Smooth muscle cell (in vitro differentiated cells): ENCODE measurements around the gene MAVS. TPM values are rescaled to one million over a fixed set of nuclear protein-coding genes. Genes with fewer than 3 reads are reported as not detected.

Experiments
- DNase-seq: peaks from one replicate; lab custom pipeline; 2025; ENCODE audit not compliant: unreplicated experiment; lab: John Stamatoyannopoulos, UW
- H2AFZ ChIP-seq: fragments of 200-600 bp; sonication (generic); 2 replicates; pipeline ENCODE4 v1.6.0; 2016; ENCODE audit warnings: antibody characterized with exemption, low read depth, mild to moderate bottlenecking
- H3F3A ChIP-seq: fragments of 200-600 bp; sonication (generic); 2 replicates; pipeline ENCODE4 v1.6.0; 2017; ENCODE audit warnings: antibody characterized with exemption, low read depth
- H3K27ac ChIP-seq: fragments of 200-600 bp; sonication (generic); 2 replicates; pipeline ENCODE4 v1.5.1; 2016; ENCODE audit warnings: low read depth, mild to moderate bottlenecking
- H3K27me3 ChIP-seq: fragments of 200-600 bp; sonication (generic); 2 replicates; pipeline ENCODE4 v1.6.1; 2016; ENCODE audit warnings: low read depth, mild to moderate bottlenecking
- H3K36me3 ChIP-seq: fragments of 200-600 bp; sonication (generic); 2 replicates; pipeline ENCODE4 v1.5.1; 2016; ENCODE audit warnings: low read depth
- H3K4me1 ChIP-seq: fragments of 200-600 bp; sonication (generic); 2 replicates; pipeline ENCODE4 v1.5.1; 2016; ENCODE audit warnings: low read depth
- H3K4me2 ChIP-seq: fragments of 200-600 bp; sonication (generic); 2 replicates; pipeline ENCODE4 v1.6.0; 2016; ENCODE audit warnings: mild to moderate bottlenecking
- H3K4me3 ChIP-seq: fragments of 200-600 bp; sonication (generic); 2 replicates; pipeline ENCODE4 v1.5.1; 2016; ENCODE audit warnings: mild to moderate bottlenecking
- H3K79me2 ChIP-seq: fragments of 200-600 bp; sonication (generic); 2 replicates; pipeline ENCODE4 v1.6.0; 2016; ENCODE audit warnings: low read depth, mild to moderate bottlenecking
- H3K9ac ChIP-seq: fragments of 200-600 bp; sonication (generic); 2 replicates; pipeline ENCODE4 v1.6.0; 2016; ENCODE audit warnings: low read depth
- H3K9me3 ChIP-seq: fragments of 200-600 bp; sonication (generic); replicated peaks from 2 replicates; pipeline ENCODE4 v1.5.1; 2016; ENCODE audit warnings: low read depth
- H4K20me1 ChIP-seq: fragments of 200-600 bp; sonication (generic); 2 replicates; pipeline ENCODE4 v1.6.0; 2016; ENCODE audit warnings: low read depth
- CTCF ChIP-seq: fragments of 200-600 bp; sonication (generic); IDR thresholded peaks from 2 replicates; pipeline ENCODE4 v1.5.1; 2017; ENCODE audit warnings: borderline replicate concordance, mild to moderate bottlenecking, antibody characterized with exemption; ENCODE audit not compliant: insufficient read depth, poor library complexity, severe bottlenecking
- WGBS: methylation state at CpG from one replicate; pipeline ENCODE4 v1.1.7; 2016; ENCODE audit warnings: low lambda C conversion rate; 5-methylcytosine and 5-hydroxymethylcytosine counted together
- polyA plus RNA-seq: library from polyadenylated mRNA; unstranded; fragments of >200 nt; fragmentation: Nextera tagmentation; extraction: Ambion mirVana; gene quantifications from 2 replicates; pipeline ENCODE4 v1.2.1, GENCODE V29; 2016
- total RNA-seq: library from RNA; depleted of rRNA; stranded (reverse); fragments of >200 nt; gene quantifications from 2 replicates; pipeline ENCODE4 v1.2.3, GENCODE V29; 2014

Gene MAVS
- total and polyA plus RNA-seq, 2 experiments from 2014 or later, result 7.8 to 12.5 TPM

- H3K27ac ChIP-seq, result no peak overlapping the region
- H3K79me2 ChIP-seq, result peaks cover 33% of the 10 kb centered on the region
- peaks cover 4% of the 10 kb centered on the region for H3K4me1 ChIP-seq
- H2AFZ ChIP-seq, result no peak overlapping the region
- no peak overlapping the region for H3K4me3 ChIP-seq
- DNase-seq, result no peak
- no peak for TF ChIP-seq CTCF
- no peaks in the 10 kb centered on the region for H3K27me3 ChIP-seq
- peaks cover 48% of the 10 kb centered on the region for H4K20me1 ChIP-seq
- H3K9ac ChIP-seq, result no peak overlapping the region
- no peak overlapping the region for H3K4me2 ChIP-seq
- H3K36me3 ChIP-seq, result no peaks in the 10 kb centered on the region
- no peaks in the 10 kb centered on the region for H3F3A ChIP-seq
- no peaks in the 10 kb centered on the region for H3K9me3 ChIP-seq
- 100% methylated on average over 1 of the region's 1 CpG for WGBS
These were observed 1.9 kb downstream of the MAVS start for GRCh38 chr20:3848565-3848964.

GRCh38 chr20:3854462-3854871, 7.8 kb downstream of the MAVS start:
- Histone ChIP-seq H3K9ac (no peak overlapping the region), H3K27me3 (no peaks in the 10 kb centered on the region), H3K9me3 (no peaks in the 10 kb centered on the region), H3K4me3 (no peak overlapping the region), H3K4me1 (no peaks in the 10 kb centered on the region), H3F3A (no peaks in the 10 kb centered on the region), H2AFZ (no peak overlapping the region), H3K79me2 (peaks cover 10% of the 10 kb centered on the region), H3K4me2 (no peak overlapping the region), H4K20me1 (peaks cover 51% of the 10 kb centered on the region), H3K36me3 (no peaks in the 10 kb centered on the region), H3K27ac (no peak overlapping the region)
- no peak for DNase-seq
- TF ChIP-seq CTCF, result no peak
- WGBS, result 77% methylated on average over 4 of the region's 4 CpGs

DNA sequence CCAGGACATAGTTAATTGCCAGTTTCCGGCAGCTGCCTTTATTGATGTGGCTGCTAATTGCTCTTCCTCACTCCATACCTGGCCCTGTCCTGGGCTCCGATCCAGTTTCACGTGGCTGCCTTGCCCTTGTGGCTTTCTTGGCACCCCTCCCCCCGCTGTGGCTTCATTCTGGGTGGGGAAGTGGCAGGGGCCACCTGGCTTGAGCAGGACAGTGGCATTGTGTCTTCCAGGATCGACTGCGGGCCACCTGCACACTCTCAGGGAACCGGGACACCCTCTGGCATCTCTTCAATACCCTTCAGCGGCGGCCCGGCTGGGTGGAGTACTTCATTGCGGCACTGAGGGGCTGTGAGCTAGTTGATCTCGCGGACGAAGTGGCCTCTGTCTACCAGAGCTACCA, 10.8 kb downstream of the MAVS start:
- H3K4me2 ChIP-seq, result no peak overlapping the region
- no peaks in the 10 kb centered on the region for H3K79me2 ChIP-seq
- WGBS, result 95% methylated on average over 14 of the region's 14 CpGs
- no peaks in the 10 kb centered on the region for H3K4me1 ChIP-seq
- H3K9me3 ChIP-seq, result no peaks in the 10 kb centered on the region
- no peak overlapping the region for H3K4me3 ChIP-seq
- H3K36me3 ChIP-seq, result peaks cover 5% of the 10 kb centered on the region
- H3K27me3 ChIP-seq, result no peaks in the 10 kb centered on the region
- TF ChIP-seq CTCF, result no peak
- H3F3A ChIP-seq, result no peaks in the 10 kb centered on the region
- peaks cover 32% of the 10 kb centered on the region for H4K20me1 ChIP-seq
- H3K9ac ChIP-seq, result no peak overlapping the region
- H3K27ac ChIP-seq, result no peak overlapping the region
- H2AFZ ChIP-seq, result no peak overlapping the region
- DNase-seq, result no peak

GRCh38 chr20:3858689-3859088, 12.1 kb downstream of the MAVS start:
- H3K4me1 ChIP-seq, result no peaks in the 10 kb centered on the region
- H3K36me3 ChIP-seq, result peaks cover 9% of the 10 kb centered on the region
- peaks cover 19% of the 10 kb centered on the region for H4K20me1 ChIP-seq
- H3K4me3 ChIP-seq, result no peak overlapping the region
- no peaks in the 10 kb centered on the region for H3K79me2 ChIP-seq
- no peaks in the 10 kb centered on the region for H3K27me3 ChIP-seq
- no peaks in the 10 kb centered on the region for H3K9me3 ChIP-seq
- DNase-seq, result no peak
- 97% methylated on average over 6 of the region's 6 CpGs for WGBS
- no peak for TF ChIP-seq CTCF
- H3K27ac ChIP-seq, result no peak overlapping the region
- no peaks in the 10 kb centered on the region for H3F3A ChIP-seq
- no peak overlapping the region for H3K4me2 ChIP-seq
- no peak overlapping the region for H2AFZ ChIP-seq
- no peak overlapping the region for H3K9ac ChIP-seq
